SK-N-SH treated with all-trans-retinoic acid at 6 μM for 48 hours (cell line): ENCODE results near the gene ATP10B.

Experiments used
- CREB5 ChIP-seq: fragments of 250-450 bp; sonication (Bioruptor Pico); IDR thresholded peaks from 2 replicates; pipeline ENCODE4 v1.5.1; 2020; ENCODE audit warnings: low read depth, mild to moderate bottlenecking, moderate library complexity
- CSDC2 ChIP-seq: fragments of 250-450 bp; sonication (Bioruptor Pico); IDR thresholded peaks from 2 replicates; pipeline ENCODE4 v1.5.0; 2020; ENCODE audit warnings: mild to moderate bottlenecking, moderate library complexity
- ESRRG ChIP-seq: fragments of 250-450 bp; sonication (Bioruptor Pico); IDR thresholded peaks from 2 replicates; pipeline ENCODE4 v1.6.1; 2021; ENCODE audit warnings: mild to moderate bottlenecking
- GLIS3 ChIP-seq: fragments of 250-450 bp; sonication (Bioruptor Pico); IDR thresholded peaks from 2 replicates; pipeline ENCODE4 v1.5.0; 2020; ENCODE audit warnings: mild to moderate bottlenecking, moderate library complexity
- PATZ1 ChIP-seq: fragments of 250-450 bp; sonication (Bioruptor Pico); IDR thresholded peaks from 2 replicates; pipeline ENCODE4 v1.8.0; 2020; ENCODE audit warnings: mild to moderate bottlenecking, moderate library complexity, borderline replicate concordance
- POU6F1 ChIP-seq: fragments of 250-450 bp; sonication (Bioruptor Pico); IDR thresholded peaks from 2 replicates; pipeline ENCODE4 v1.8.0; 2021; ENCODE audit warnings: low read depth, mild to moderate bottlenecking, moderate library complexity, borderline replicate concordance
- PPARA ChIP-seq: fragments of 250-450 bp; sonication (Bioruptor Pico); IDR thresholded peaks from 2 replicates; pipeline ENCODE4 v1.5.0; 2020; ENCODE audit warnings: mild to moderate bottlenecking, borderline replicate concordance
- RARB ChIP-seq: fragments of 250-450 bp; sonication (Bioruptor Pico); IDR thresholded peaks from 2 replicates; pipeline ENCODE4 v1.8.0; 2021; ENCODE audit warnings: mild to moderate bottlenecking, moderate library complexity
- SNAI2 ChIP-seq: fragments of 250-450 bp; sonication (Bioruptor Pico); IDR thresholded peaks from 2 replicates; pipeline ENCODE4 v1.5.0; 2020; ENCODE audit warnings: mild to moderate bottlenecking, moderate library complexity
- ZFP3 ChIP-seq: fragments of 250-450 bp; sonication (Bioruptor Pico); IDR thresholded peaks from 2 replicates; pipeline ENCODE4 v1.5.0; 2020; ENCODE audit warnings: mild to moderate bottlenecking, moderate library complexity
- ZNF70 ChIP-seq: fragments of 450-650 bp; formaldehyde crosslinking; IDR thresholded peaks from 2 replicates; pipeline ENCODE4 v1.5.0; 2020; ENCODE audit warnings: mild to moderate bottlenecking, moderate library complexity
- TF ChIP-seq, protein P1 (sequence below): fragments of 250-450 bp; sonication (Bioruptor Pico); IDR thresholded peaks from 2 replicates; pipeline ENCODE4 v1.5.1; 2021; ENCODE audit warnings: mild to moderate bottlenecking, moderate library complexity

DNA sequence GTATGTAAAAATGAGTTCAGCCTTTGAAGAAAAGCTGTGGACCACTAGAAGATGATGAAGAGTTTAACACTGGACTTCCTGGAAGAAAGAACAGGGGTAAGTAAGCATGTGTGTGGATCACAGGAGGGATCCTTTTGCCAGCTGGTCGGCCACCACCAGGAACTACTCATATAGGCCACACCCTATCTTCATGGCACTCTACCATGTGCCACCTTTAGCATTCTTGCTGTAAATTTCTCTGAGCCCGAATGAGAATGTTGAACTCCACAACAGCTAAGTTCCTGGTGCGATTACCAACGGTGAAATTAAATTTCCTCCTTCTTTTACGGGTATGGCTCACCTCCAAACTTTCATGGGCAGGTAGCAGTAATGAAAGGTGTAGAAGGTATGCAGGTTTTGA, 102.3 kb downstream of the ATP10B start:
- TF ChIP-seq PATZ1 (CRISPR knock-in tag) (no peak), RARB (CRISPR knock-in tag) (no peak), POU6F1 (no peak), ZNF70 (CRISPR knock-in tag) (no peak), ESRRG (CRISPR knock-in tag) (no peak), CSDC2 (CRISPR knock-in tag) (no peak), ZFP3 (CRISPR knock-in tag) (no peak), GLIS3 (no peak), PPARA (CRISPR knock-in tag) (no peak), CREB5 (CRISPR knock-in tag) (no peak), SNAI2 (CRISPR knock-in tag) (no peak)
- TF ChIP-seq, protein P1, sequence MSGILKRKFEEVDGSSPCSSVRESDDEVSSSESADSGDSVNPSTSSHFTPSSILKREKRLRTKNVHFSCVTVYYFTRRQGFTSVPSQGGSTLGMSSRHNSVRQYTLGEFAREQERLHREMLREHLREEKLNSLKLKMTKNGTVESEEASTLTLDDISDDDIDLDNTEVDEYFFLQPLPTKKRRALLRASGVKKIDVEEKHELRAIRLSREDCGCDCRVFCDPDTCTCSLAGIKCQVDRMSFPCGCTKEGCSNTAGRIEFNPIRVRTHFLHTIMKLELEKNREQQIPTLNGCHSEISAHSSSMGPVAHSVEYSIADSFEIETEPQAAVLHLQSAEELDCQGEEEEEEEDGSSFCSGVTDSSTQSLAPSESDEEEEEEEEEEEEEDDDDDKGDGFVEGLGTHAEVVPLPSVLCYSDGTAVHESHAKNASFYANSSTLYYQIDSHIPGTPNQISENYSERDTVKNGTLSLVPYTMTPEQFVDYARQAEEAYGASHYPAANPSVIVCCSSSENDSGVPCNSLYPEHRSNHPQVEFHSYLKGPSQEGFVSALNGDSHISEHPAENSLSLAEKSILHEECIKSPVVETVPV (CRISPR knock-in tag), result no peak
